ENCODE measurements around the gene CDC34.
A peak's percentile ranks its signal among the peaks of the same experiment; 100 is the strongest.

The CDC34 gene

GRCh38 chr19:508204-509150 is 23.1 kb upstream of the CDC34 start:
- Histone ChIP-seq H3K27me3 (peaks cover 17% of the 10 kb centered on the region), H3K27ac (peak overlapping the region; percentile 98), H3K9me3 (no peaks in the 10 kb centered on the region), H3K4me1 (ENCODE audit: control insufficient read depth in 1 of 2, insufficient read depth in 1 of 2, low read depth in 1 of 2, low read length in 1 of 2) (peaks cover 51 to 55% of the 10 kb centered on the region in 2 experiments), H3K36me3 (no peaks in the 10 kb centered on the region), H3K4me3 (ENCODE audit: low read depth in 1 of 2, low read length in 1 of 2) (peak overlapping the region; percentile 99 to 100)
- TF ChIP-seq CTCF (IDR thresholded peaks at IDR 0.05) = no peak

GRCh38 chr19:510606-511100 is 20.9 kb upstream of the CDC34 start:
- TF ChIP-seq CTCF (IDR thresholded peaks at IDR 0.05) = peak; percentile 98
- no peaks in the 10 kb centered on the region for H3K9me3 ChIP-seq
- H3K4me1 ChIP-seq (ENCODE audit: control insufficient read depth in 1 of 2, insufficient read depth in 1 of 2, low read depth in 1 of 2, low read length in 1 of 2) = peaks cover 35 to 36% of the 10 kb centered on the region in 2 experiments
- H3K27me3 ChIP-seq = peaks cover 17% of the 10 kb centered on the region
- H3K27ac ChIP-seq = peak overlapping the region; percentile 43
- peak overlapping the region; percentile 42 to 55 for H3K4me3 ChIP-seq (ENCODE audit: low read depth in 1 of 2, low read length in 1 of 2)
- H3K36me3 ChIP-seq = peaks cover 9% of the 10 kb centered on the region

- H3K4me3 ChIP-seq (ENCODE audit: low read depth in 1 of 2, low read length in 1 of 2) = peak overlapping the region; percentile 42 to 55
- H3K27me3 ChIP-seq = peaks cover 17% of the 10 kb centered on the region
- peaks cover 9% of the 10 kb centered on the region for H3K36me3 ChIP-seq
- H3K27ac ChIP-seq = peak overlapping the region; percentile 43
- TF ChIP-seq CTCF (IDR thresholded peaks at IDR 0.05) = no peak
- peaks cover 28 to 30% of the 10 kb centered on the region in 2 experiments for H3K4me1 ChIP-seq (ENCODE audit: control insufficient read depth in 1 of 2, insufficient read depth in 1 of 2, low read depth in 1 of 2, low read length in 1 of 2)
- no peaks in the 10 kb centered on the region for H3K9me3 ChIP-seq
Observed at GRCh38 chr19:511101-511851, 20.3 kb upstream of the CDC34 start.

- peaks cover 17% of the 10 kb centered on the region for H3K27me3 ChIP-seq
- peaks cover 9% of the 10 kb centered on the region for H3K36me3 ChIP-seq
- no peak overlapping the region for H3K27ac ChIP-seq
- H3K9me3 ChIP-seq = no peaks in the 10 kb centered on the region
- no peak overlapping the region for H3K4me3 ChIP-seq (ENCODE audit: low read depth in 1 of 2, low read length in 1 of 2)
- no peak for TF ChIP-seq CTCF (IDR thresholded peaks at IDR 0.05)
- H3K4me1 ChIP-seq (ENCODE audit: control insufficient read depth in 1 of 2, insufficient read depth in 1 of 2, low read depth in 1 of 2, low read length in 1 of 2) = peaks cover 22 to 24% of the 10 kb centered on the region in 2 experiments
Observed at GRCh38 chr19:512547-513365, 18.8 kb upstream of the CDC34 start.
